Ramos (cell line): ENCODE results near the gene ARHGAP44.

Experiments used
- in situ Hi-C: fragments of 300-500 bp; cut with MboI; formaldehyde crosslinking; loops from one replicate; pipeline ENCODE4 v1.14.3; 2022; ENCODE audit warnings: low sequenced_read_pairs; ENCODE audit not compliant: unreplicated experiment

The ARHGAP44 gene

GRCh38 chr17:13010959-13011358, 221.7 kb downstream of the ARHGAP44 start:
- in situ Hi-C loops: no loop called here

- in situ Hi-C loops: no loop called here
Measured at GRCh38 chr17:13014801-13015200, 225.5 kb downstream of the ARHGAP44 start.

- in situ Hi-C loops: no loop called here
Measured at GRCh38 chr17:13016881-13017654, 227.8 kb downstream of the ARHGAP44 start.

DNA sequence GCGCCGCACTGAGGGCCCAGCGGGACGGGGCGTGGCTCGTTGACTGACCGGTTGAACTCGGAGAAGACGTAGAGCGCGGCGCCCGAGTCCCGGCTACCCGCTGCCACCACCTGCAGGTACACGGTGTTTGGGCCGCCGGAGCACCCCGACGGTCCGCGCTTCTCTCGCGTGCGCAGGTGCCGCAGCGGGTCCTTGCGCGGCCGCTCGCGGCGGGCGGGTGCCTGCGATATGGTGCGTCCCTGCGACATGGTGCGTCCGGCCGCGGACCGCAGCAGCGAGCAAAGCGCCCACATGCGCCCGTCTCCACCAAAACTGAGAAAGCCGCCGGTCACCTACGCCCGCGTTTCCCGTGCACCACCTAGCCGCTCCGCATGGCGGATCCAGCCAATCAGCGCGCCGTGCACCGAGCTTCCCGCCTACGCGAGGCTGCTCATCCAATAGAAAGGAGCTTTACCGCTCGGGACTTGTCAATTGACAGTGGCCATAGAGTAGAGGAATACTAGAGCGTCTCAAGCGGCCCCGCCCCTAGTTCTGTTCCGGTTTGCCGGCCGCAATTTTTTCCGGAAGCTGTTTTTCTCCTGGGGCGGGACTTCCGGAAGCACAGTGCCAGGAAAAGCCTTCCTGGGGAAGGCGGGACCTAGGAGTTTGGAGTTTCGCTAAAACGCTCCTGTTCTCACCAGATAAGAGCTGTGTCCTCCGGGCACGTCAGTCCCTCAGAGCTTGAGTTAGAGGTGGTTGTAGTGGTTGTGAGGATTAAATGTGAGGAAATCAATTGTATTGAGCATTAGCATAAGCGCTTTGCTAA, 228.6 kb downstream of the ARHGAP44 start, which contains the start of gene ELAC2:
TSS of gene ELAC2 (minus strand) at position 373 of the 805 bp plus-strand sequence. CDS start at position 293, 80 bp downstream.
- in situ Hi-C loops: no loop called here

GRCh38 chr17:13024016-13024415, 234.7 kb downstream of the ARHGAP44 start:
- in situ Hi-C loops: no loop called here

DNA sequence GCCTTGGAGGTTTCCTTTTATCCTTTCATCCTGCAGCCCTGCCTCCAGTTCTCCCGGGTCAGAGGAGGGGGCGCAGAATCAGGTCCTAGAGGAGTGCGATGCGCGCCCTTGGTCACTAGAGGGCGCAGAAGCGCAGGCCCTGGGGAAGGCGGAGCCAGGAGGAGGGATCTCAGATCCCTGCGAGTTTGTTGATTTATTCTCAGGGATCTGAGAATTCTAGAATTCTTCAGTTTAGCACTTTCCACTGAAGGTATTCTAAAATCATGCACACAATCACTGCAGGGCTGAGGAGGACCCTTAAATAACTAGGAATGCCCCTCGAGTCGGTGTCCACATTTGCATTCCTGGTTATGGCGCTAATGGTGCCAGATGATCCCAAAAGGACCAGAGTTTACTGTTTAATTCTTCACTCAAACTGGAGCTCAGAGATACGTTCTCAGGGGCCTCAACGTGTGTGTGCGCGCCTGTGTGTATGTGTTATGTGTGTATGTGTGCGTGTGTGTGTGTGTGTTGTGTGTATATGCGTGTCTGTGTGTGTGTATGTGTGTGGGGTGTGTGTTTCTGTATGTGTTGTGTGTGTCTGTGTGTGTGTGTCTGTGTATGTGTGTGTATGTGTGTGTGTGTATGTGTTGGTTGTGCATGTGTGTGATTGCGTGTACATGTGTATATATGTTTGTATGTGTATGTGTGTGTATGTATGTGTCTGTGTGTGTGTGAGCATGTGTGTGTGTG, 235.4 kb downstream of the ARHGAP44 start:
- in situ Hi-C loops: no loop called here

DNA sequence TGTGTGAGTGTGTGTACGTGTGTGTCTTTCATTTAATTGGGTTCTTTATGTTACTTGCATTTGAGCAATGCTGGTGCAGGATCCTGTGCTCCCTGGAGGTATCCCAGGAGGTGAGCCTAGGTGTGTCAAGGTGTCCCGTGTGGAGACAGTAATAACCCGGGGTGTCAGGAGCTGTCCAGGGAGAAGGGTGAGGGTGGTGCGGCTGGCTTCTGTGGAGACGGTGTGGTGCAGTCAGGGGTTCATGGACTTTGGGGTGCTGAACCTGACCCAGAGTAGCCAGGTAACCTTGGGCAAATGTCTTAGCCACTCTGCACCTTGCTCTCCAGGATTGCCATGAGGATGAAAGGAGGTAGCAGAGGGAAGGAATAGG, 235.9 kb downstream of the ARHGAP44 start:
- in situ Hi-C loops: no loop called here

DNA sequence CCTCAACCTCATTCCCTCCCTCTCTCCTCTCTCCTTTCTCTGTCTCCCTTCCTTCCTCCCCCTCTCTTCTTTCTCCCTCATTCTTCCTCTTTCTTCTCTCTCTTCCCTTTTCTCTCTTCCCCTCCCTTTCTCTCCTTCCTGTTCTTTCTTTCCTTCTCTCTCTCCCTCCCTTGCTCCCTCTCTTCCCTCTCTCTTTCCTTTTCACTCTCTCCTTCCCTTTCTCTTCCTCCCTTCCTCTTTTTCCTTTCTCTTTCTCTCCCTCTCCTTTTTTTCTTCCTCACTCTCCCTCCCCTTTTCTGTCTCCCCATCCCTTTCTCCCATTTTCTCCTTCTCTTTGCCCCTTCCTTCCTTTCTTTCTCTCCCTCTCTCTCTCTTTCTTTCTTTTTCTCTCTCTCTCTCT, 236.4 kb downstream of the ARHGAP44 start:
- in situ Hi-C loops: no loop called here

DNA sequence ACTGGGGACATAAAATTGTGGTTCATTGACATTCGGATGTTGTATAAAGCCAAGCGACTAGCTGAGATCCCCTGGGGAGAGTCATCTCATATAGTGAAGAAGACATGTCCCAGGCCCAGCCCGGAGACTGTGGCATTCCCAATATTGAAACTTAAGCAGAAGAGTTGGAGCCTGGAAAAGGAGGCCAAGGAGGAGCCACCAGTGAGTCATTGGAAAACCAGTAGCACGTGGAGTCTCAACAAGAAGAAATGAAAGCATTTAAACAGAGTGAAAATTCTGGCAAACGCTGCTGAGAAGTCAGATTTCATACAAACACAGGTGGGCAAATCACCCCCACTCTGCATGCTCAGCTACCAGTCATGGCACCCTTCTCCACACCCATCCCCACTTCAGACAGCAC, 237.9 kb downstream of the ARHGAP44 start:
- in situ Hi-C loops: no loop called here

- in situ Hi-C loops: no loop called here
Measured at GRCh38 chr17:13029340-13029739, 240.0 kb downstream of the ARHGAP44 start.

DNA sequence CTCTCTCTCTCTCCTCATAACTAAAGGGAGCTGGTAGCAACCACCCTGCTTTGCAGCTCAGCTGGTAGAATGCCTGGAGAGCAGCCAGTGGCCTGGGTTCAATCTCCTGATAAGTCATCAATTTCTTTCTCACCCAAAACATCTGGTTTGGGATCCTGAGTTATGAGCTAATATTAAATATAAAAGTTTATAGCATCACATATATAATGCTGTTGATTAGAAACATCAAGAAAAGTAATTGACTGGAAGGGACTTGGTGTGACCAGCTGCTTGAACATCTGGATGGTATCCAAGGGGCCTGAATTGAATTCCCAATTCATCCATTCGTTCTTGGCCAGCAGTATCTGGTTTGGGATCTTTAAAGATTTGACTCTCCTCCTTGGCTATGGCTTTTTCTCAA, 240.8 kb downstream of the ARHGAP44 start:
- in situ Hi-C loops: no loop called here

- in situ Hi-C loops: no loop called here
Measured at GRCh38 chr17:13030459-13031300, 241.4 kb downstream of the ARHGAP44 start.

DNA sequence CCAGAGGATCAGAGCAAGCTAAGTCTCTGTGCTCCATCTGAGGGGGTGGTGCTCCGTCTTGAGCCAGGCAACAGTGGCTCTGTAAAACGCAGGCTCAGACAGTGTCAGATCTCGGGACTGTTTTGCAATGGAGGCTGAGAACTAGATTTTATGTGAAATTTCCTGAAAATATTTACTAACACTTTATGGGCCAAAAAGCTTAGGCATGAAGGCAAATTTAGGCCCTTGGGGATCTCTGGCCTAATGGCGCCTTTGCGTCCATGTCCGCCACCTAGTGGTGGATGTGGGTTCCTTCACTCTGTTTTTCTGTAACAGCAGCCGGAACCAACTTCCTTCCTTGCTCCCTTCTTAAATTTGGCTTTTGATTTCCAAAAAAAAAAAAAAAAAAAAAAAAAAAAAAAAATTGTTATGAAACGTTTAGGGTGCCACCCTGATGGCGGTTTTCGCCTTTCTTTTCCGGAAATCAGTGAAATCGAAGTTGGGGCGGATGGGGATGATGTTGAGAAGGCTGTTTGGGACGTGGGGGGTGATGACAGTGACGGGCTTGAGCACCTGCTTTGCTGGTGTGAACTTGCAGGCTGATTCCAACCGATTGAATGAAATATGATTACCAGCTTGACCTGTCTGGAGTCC, 242.5 kb downstream of the ARHGAP44 start:
- in situ Hi-C loops: no loop called here

GRCh38 chr17:13035420-13035819, 246.1 kb downstream of the ARHGAP44 start:
- in situ Hi-C loops: no loop called here

DNA sequence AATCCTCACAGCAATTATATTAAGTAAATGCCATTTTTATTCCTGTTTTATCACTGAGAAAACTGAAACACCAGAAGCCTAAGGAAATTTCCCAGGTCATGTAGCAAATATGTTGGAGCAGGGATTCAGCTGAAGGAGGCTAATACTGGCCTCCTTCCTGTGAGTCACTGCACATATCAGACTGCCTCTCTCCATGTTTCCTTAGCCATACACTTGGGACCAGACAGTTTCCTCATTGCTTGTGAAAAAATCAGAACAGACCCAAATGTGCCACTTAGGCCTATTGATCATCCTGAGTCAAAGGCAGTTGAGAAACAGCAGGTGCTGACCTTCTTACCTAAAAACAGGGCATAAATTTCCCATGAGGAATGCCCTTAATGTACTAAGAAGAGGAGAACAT, 247.5 kb downstream of the ARHGAP44 start:
- in situ Hi-C loops: no loop called here

- in situ Hi-C loops: no loop called here
Measured at GRCh38 chr17:13038931-13039665, 249.8 kb downstream of the ARHGAP44 start.
